Stromal cell of bone marrow (primary cell): ENCODE data around the gene PCDHGB5.

Experiments used
- DNase-seq: peaks from one replicate; pipeline ENCODE4 v3.0.0-alpha.2; 2012; ENCODE audit warnings: low read depth

PCDHGB5 gene

GRCh38 chr5:141441571-141442170 is 43.9 kb downstream of the PCDHGB5 start:
- DNase-seq: no peak
